Bronchial epithelial cell (primary cell): ENCODE data around the gene TPST2. TPM values are rescaled to one million over a fixed set of nuclear protein-coding genes. Genes with fewer than 3 reads are reported as not detected.

Source experiments
- DNase-seq: peaks from one replicate; pipeline ENCODE4 v3.0.0-alpha.2; 2010; ENCODE audit warnings: low read depth
- FAIRE-seq: peaks from 2 replicates; lab custom pipeline; 2011; peaks lifted over from hg19 to GRCh38; lab: Jason Lieb, UNC
- H3K27me3 ChIP-seq: 2 replicates; pipeline ENCODE4 v1.5.1; 2011; ENCODE audit warnings: low read length; ENCODE audit not compliant: control insufficient read depth, insufficient read depth
- H3K36me3 ChIP-seq: 2 replicates; pipeline ENCODE4 v1.5.1; 2011; ENCODE audit warnings: low read length; ENCODE audit not compliant: control insufficient read depth, insufficient read depth
- H3K4me3 ChIP-seq: 2 replicates; pipeline ENCODE4 v1.5.1; 2011; ENCODE audit warnings: mild to moderate bottlenecking, low read depth, low read length, control low read depth
- CTCF ChIP-seq: IDR thresholded peaks from 2 replicates; pipeline ENCODE4 v1.5.1; 2011; ENCODE audit warnings: mild to moderate bottlenecking, moderate library complexity, low read length, control low read depth, inconsistent platforms; ENCODE audit not compliant: insufficient read depth, severe bottlenecking
- total RNA-seq: library from RNA; depleted of rRNA; stranded (reverse); fragments of >200 nt; gene quantifications from 2 replicates; pipeline ENCODE4 v1.2.1, GENCODE V29; 2014

The TPST2 gene
- total RNA-seq, 1 donor from 2014 or later: 18.4 TPM

GRCh38 chr22:26483439-26484359 lies 106.2 kb downstream of the TPST2 start, which contains the start of the genes HPS4 and SRRD:
Gene HPS4 (minus strand): TSS chr22:26483783. CDS start chr22:26481762, 2,021 bp downstream.
Gene SRRD (plus strand): TSS chr22:26483877. CDS start chr22:26483891, 14 bp downstream.
- TF ChIP-seq CTCF: no peak
- peaks cover 7% of the 10 kb centered on the region for H3K36me3 ChIP-seq

GRCh38 chr22:26483043-26483438 lies 106.9 kb downstream of the TPST2 start:
- no peak for FAIRE-seq
- peaks cover 5% of the 10 kb centered on the region for H3K36me3 ChIP-seq

More at GRCh38 chr22:26483439-26484359, 106.2 kb downstream of the TPST2 start, which contains the start of the genes HPS4 and SRRD:
- FAIRE-seq: no peak
- DNase-seq: peak; percentile 67
- Histone ChIP-seq H3K4me3 (peak within 1 kb of the TSS; percentile 85), H3K27me3 (no peaks in the 10 kb centered on the region)

GRCh38 chr22:26482161-26482560 lies 107.8 kb downstream of the TPST2 start:
- H3K4me3 ChIP-seq: no peak overlapping the region
- H3K36me3 ChIP-seq: peaks cover 1% of the 10 kb centered on the region
- FAIRE-seq (no peak), DNase-seq (no peak)
- no peaks in the 10 kb centered on the region for H3K27me3 ChIP-seq
- TF ChIP-seq CTCF: no peak

More at GRCh38 chr22:26483043-26483438, 106.9 kb downstream of the TPST2 start:
- TF ChIP-seq CTCF: no peak
- H3K4me3 ChIP-seq: peak overlapping the region; percentile 85
- DNase-seq: no peak
- H3K27me3 ChIP-seq: no peaks in the 10 kb centered on the region

- FAIRE-seq: no peak
- no peaks in the 10 kb centered on the region for H3K27me3 ChIP-seq
- H3K4me3 ChIP-seq: no peak overlapping the region
- DNase-seq: no peak
- H3K36me3 ChIP-seq: peaks cover 4% of the 10 kb centered on the region
- no peak for TF ChIP-seq CTCF
These were observed 108.2 kb downstream of the TPST2 start for GRCh38 chr22:26481694-26482093.

- DNase-seq (peak; percentile 17), FAIRE-seq (no peak)
- Histone ChIP-seq H3K4me3 (no peak overlapping the region), H3K36me3 (peaks cover 5% of the 10 kb centered on the region), H3K27me3 (no peaks in the 10 kb centered on the region)
- no peak for TF ChIP-seq CTCF
These were observed 108.7 kb downstream of the TPST2 start for GRCh38 chr22:26481112-26481693.
